NCI-H2107 (cell line): ENCODE data around the gene BCAR3.
"Not testable (repeated sequence)": the region's sequence is repeated elsewhere in the genome, so short reads cannot be mapped to it uniquely, and the experiment has no call there.

ENCODE experiments used
- DNase-seq: peaks from one replicate; lab custom pipeline; 2025; lab: John Stamatoyannopoulos, UW

BCAR3 gene

GRCh38 chr1:93576746-93577145 lies 104.9 kb downstream of the BCAR3 start:
- DNase-seq = no peak

GRCh38 chr1:93576346-93576745 lies 105.3 kb downstream of the BCAR3 start:
- peak; percentile 43 for DNase-seq

GRCh38 chr1:93575621-93576284 lies 105.9 kb downstream of the BCAR3 start:
- no peak for DNase-seq

GRCh38 chr1:93574991-93575390 lies 106.6 kb downstream of the BCAR3 start:
- DNase-seq = no peak

GRCh38 chr1:93574511-93574910 lies 107.1 kb downstream of the BCAR3 start:
- DNase-seq = no peak

- no peak for DNase-seq
Observed at GRCh38 chr1:93573940-93574469, 107.6 kb downstream of the BCAR3 start.

- no peak for DNase-seq
Observed at GRCh38 chr1:93571623-93572310, 109.9 kb downstream of the BCAR3 start.

GRCh38 chr1:93569489-93569888 lies 112.1 kb downstream of the BCAR3 start:
- DNase-seq = no peak

- DNase-seq = no peak
Observed at GRCh38 chr1:93567255-93567918, 114.2 kb downstream of the BCAR3 start.

- DNase-seq = no peak
Observed at GRCh38 chr1:93566227-93566626, 115.4 kb downstream of the BCAR3 start.

GRCh38 chr1:93565496-93566206 lies 116.0 kb downstream of the BCAR3 start:
- DNase-seq = no peak

GRCh38 chr1:93559695-93560094 lies 121.9 kb downstream of the BCAR3 start:
- no peak for DNase-seq

- DNase-seq = no peak
Observed at GRCh38 chr1:93559045-93559444, 122.6 kb downstream of the BCAR3 start.

- no peak for DNase-seq
Observed at GRCh38 chr1:93556291-93556690, 125.3 kb downstream of the BCAR3 start.

- no peak for DNase-seq
Observed at GRCh38 chr1:93554883-93555872, 126.5 kb downstream of the BCAR3 start.

- DNase-seq = not testable (repeated sequence)
Observed at GRCh38 chr1:93553886-93554490, 127.6 kb downstream of the BCAR3 start.

GRCh38 chr1:93552741-93553455 lies 128.7 kb downstream of the BCAR3 start:
- DNase-seq = peak; percentile 71

GRCh38 chr1:93549811-93550210 lies 131.8 kb downstream of the BCAR3 start:
- no peak for DNase-seq

- DNase-seq = no peak
Observed at GRCh38 chr1:93549131-93549530, 132.5 kb downstream of the BCAR3 start.
